CD4-positive, alpha-beta T cell treated with Interleukin-17A for 1 hour (primary cell): ENCODE data around the gene CDK19.

Experiments used
- DNase-seq: peaks from one replicate; pipeline ENCODE4 v3.0.0-alpha.2; 2020

CDK19 gene

DNA sequence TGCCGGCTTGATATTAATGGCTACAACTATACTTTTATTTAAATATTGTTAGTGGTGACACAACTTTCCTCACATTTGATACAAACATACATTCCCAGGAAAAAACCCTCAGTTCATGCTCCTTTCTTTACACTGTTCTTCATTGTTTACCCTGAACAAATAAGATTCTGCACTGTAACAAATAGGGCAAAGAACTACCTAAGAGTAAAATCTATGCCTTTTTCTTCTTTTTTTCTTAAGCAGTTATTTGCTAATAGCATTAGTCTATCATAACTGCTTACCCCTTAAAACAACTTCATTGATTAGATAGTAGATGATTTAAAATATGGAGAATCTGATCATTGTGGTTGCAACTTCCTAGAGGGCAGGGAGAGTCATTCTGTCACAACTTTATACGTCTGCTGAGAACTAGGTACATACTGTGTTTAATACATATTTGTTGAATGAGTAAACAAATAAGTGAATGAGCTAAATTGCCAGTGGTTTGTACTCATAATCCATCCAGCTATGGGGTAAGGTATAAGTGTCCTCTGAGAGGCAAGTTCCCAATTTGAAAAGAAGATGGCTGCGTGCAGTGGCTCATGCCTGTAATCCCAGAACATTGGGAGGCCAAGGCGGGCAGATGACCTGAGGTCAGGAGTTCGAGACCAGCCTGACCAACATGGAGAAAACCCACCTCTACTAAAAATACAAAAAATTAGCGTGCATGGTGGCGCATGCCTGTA lies 161.0 kb downstream of the CDK19 start:
- DNase-seq, result no peak

DNA sequence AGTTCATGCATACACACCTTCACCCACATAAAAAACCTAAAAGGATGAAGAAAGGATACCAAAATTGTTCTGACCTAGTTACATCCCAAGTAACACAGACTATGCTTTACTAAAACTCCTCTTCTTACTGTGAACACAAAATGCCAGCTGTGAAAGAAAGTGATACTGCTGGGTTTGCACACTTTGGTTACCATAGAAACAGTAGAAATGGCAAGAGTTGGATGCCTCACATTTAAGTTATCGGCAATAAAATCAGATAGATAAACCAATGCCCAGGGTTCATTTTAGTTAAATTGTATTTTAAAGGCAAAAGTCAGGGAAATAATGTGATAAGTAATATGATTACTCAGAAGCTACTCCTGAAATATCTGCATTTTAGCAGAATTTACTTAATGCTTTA lies 161.9 kb downstream of the CDK19 start:
- DNase-seq, result no peak

DNA sequence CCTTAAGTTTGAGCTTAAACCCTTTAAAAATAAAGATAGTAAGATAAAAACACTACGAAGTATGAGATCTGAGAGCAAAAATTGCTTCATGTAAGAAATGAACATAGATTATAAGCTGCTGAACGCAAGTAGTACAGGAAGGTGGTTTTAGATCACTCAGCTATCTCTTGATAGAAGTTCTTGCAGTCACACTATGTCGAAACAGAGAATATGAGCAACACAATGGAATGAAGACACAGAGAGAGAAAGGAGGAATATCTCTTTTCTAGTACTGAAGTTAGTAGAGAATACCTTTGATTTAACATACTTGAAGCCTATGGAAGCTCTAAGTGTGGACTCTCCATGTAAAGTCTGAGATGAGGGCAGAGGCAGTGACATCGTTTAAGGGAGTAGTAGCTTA lies 162.7 kb downstream of the CDK19 start:
- no peak for DNase-seq

DNA sequence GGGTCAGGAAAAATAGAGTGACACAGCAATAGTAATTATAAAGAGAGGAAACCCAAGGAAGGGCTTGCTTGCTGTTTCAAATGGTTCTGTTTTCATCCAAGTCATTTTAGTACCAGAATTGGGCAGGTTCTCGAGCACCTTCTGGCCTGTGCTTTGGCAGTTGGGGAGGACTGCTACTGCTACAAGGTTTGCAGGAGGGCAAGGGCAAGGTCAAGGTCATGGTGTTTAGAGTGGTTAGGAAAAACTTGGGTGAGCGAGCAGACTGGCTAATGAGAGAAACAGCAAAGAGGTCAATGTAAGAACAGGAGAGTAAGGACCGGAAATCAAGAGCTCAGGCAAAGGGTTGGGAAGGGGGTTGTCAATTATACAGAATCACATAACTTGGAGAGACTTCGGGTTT lies 164.5 kb downstream of the CDK19 start:
- DNase-seq, result no peak

DNA sequence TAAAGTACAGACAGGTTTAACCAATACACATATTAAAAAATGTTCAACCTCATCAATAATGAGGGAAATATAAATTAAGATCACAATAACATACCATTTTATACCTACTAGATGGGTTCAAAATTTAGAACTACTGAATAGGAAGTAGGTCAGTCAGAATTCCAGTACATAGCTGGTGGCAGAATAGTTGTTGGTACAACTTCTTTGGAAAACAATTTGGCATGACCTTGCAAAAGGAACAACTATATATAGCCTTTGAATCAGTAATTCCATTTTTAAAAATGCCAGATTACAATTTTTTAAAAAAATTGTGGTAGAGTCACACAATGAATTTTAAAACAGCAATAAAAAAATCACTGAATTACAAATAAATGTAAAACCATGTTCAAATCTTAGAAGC lies 165.6 kb downstream of the CDK19 start:
- no peak for DNase-seq

DNA sequence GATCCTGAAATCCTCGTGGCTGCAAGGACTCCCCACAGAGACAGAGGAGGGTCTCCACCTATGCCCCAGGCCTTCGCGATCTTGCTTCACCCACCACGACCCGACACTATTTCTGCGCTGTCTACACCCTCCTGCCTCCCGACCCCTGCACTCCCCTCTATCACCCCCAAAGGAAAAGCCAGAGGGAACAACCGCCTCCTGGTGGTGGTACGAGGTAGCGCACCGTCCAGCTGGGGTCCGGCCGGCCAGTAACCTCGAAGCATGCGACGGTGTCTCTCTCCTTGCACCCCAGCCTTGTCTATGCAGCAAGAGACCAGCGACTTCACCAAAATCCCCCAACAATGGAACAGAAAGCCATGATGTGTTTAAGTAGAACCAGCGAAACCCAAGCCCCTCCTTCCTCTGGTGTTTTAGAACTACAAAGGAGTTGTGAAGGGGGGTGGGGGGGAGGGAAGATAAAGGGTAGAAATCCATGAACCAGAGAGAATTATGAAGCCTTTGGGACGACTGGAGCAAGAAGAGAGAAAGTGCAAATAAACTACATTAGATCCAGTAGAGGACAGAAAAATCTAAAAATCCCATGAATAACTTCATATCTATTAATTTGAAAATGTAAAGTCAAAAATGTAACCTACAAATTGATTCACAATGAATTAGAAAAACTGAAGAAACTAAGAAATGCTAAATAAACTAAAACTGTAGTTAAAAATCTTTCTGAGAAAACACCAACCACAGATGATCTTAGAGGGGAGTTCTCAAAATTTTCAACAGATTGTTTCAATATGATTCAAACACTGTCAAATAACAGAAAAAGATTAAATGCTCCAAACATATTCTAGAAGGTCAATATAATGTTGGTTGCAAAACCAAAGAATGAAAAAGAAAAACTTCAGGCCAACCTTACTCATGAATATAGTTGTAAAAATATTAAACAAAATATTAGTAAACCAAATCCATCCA lies 168.0 kb downstream of the CDK19 start:
- no peak for DNase-seq

DNA sequence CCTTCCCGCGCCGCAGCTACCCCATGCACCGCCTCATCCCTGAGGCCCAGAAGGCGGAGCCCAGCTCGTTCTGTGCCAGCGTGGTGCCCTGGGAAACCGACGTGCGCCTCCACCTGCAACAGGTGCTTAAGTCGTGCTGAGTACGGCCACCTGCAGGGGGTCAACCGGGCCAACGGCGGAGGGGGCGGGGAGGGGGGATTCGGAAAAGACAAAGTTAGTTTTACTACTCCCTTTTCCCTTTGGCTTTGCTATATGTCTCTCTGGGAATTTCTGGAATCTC lies 168.9 kb downstream of the CDK19 start:
- DNase-seq, result no peak

DNA sequence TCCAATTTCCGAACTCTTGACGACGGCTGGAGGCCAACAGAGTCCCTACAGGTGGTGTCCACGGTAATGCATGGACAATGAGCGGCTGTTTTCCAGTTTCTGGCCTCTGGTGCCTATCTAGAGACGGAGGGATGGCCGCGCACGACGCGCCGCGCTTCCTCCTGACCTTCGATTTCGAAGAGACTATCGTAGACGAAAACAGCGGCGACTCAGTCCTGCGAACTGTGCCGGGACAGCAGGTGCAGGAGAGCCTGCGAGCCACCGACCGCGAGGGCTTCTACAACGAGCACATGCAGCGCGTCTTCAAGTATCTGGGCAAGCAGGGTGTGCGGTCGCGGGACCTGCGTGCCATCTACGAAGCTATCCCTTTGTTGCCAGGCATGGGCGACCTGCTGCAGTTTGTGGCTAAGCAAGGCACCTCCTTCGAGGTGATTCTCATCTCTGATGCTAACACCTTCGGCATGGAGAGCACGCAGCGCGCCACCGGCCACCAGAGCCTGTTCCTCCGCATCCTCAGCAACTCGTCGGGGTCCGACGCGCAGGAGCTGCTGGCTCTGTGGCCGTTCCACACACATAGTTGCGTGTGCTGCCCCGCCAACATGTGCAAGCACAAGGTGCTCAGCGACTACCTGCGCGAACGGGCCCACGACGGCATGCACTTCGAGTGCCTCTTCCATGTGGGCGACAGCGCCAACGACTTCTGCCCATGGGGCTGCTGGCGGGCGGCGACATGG lies 169.4 kb downstream of the CDK19 start:
- no peak for DNase-seq

DNA sequence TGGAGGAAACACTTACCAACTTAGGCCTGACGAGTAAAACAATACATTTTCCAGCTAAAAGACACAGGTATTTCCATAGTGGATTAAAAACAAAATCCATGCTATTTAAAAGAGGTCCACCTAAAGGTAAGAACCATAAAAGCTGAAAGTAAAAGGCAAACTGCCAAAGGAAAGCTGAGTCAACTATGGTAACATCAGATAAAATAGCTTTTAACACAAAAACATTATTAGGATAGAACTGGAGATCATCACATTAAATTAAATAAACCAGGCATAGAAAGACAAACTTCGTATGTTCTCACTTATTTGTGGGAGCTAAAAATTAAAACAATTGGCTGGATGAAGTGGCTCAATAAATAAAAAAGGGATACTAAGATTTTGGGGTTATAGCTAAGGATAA lies 172.1 kb downstream of the CDK19 start:
- DNase-seq, result no peak

DNA sequence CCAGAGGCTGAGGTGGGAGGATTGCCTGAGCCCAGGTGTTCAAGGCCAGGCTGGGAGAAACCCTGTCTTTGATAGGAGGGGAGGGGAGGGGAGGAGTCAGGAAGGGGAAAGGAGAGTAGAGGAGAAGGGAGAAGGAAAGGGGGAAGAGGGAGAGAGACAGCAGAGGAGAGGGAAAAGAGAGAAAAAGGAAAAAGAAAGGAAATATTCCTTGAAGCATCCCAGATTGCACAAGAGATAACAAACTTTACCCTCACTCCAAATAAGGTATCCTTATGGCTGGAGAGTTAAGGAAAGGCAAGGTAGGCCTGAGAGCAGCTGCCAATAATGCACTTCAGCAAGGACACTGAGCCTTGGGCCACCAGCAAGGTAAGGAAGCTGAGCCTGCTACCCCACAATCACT lies 172.6 kb downstream of the CDK19 start:
- DNase-seq, result no peak

DNA sequence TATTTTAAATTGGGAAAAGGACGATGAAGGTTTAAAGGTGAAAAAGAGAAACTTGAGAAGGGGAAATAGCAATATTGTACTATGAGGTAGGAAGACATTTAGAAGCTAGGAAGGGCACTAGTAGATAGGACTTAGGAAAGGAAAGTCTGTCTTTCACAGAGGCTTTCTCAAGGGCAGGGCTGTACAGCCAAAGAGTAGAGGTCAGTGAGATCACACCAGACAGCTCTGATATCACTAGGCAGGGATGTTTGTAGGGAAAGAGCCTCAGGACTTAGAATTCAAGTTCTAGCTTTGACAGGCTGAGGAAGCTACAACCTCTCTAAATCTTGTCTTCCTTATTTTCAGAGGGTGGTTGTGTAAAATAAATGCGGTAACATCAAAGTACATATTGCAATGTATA lies 178.5 kb downstream of the CDK19 start:
- DNase-seq, result no peak

DNA sequence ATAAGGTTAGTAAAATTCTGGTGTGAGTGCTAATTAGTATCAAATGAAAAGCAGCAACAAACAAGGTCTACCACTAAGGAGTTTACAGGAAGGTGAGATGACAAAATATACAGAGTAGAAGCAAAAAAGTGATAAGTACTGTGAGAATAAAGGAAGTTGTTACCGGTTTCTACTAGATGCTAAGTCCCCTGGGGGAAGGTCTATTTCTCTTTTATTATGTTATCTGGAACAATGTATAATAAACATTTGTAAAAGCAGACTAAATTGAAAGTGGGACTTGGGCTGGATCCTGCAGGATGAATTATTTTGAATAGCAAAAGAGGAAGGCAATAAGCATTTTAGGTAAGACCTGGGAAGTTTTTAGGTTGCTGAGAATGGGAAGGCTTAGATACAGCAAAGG lies 180.2 kb downstream of the CDK19 start:
- DNase-seq, result no peak

DNA sequence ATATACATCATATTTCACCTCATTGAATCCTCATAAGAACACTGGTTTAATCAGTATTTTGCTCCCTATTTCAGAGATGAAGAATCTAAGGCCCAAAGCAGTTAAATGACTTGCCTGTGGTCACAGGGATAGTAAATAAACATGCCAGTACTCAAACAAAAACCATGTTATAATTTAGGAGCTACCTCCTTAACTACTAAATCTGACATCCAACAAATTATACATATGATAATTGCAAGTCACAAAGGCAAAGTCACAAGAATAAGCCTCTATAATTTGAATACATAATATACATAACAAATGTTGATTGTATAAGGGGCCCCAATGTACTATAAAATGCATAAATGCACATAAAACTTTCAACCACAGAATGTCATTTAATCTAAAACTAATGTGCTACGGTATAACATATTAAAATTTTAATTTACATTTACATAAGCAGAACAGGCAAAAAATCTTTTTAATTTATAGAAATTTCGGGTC lies 181.5 kb downstream of the CDK19 start:
- no peak for DNase-seq

DNA sequence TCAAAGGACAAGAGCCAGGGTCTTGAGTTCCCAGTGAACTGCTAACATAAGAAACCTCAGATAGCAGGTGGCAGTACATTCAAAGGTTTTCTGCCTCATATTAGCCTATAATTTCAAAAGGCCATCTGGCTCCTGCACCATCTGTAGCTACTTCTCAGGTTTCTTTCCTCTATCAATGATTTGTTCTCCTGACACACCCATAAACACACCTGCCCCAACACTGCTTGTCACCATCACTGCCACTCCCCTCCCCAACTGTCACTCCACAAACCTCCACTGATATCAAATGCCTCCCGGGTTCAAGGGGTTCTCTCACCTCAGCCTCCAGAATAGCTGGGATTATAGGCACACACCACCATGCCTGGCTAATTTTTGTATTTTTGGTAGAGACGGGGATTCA lies 186.1 kb downstream of the CDK19 start:
- DNase-seq, result no peak

DNA sequence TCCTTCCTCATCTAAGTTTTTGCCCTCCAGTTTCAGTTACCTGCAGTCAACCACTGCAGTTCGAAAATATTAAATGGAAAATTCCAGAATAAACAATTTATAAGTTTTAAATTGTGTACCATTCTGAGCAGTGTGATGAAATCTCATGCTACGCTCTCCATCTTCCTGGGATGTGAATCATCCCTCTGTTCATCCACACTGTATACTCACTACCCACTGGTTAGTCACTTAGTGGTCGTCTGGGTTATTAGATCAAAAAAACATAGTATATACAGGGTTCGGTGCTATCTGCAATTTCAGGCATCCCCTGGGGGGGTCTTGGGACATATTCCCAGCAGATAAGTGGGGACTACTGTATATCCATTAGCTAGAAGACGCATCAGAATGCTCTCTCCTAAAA lies 186.9 kb downstream of the CDK19 start:
- no peak for DNase-seq

DNA sequence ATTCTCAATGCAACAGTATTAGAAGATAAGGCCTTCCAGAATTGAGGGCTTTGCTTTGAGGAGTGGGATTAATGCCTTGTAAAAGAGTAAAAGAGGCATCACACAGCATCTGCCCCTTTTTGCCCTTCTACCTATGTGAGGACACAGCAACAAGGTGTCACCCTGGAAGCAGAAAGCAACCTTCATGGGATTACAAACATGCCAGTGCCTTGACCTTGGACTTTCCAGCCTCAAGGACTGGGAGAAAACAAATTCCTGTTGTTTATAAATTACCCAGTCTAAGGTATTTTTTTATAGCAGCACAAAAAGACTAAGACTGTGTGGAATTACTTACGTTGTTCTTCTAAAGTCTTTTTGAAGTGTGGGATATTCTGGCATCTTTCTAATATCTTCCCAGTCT lies 188.8 kb downstream of the CDK19 start:
- DNase-seq, result no peak

DNA sequence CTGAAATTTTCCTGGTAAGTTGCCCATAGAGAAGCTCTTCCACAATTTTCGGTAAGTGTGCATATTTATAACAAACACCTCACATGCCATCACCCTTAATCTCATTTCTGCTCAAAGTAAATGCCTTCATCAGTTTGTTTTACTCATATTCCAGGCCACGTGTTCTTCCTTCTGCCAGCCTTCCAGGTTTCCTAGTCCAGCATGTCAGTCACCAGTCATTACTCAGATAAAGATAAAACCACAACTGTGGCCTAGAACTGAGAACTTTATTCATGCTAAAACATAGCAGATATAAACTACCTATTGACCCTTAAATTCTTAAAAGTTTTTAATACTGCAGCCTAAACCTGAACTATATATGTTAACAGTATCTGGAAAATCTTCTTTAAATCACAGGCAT lies 189.4 kb downstream of the CDK19 start:
- no peak for DNase-seq

DNA sequence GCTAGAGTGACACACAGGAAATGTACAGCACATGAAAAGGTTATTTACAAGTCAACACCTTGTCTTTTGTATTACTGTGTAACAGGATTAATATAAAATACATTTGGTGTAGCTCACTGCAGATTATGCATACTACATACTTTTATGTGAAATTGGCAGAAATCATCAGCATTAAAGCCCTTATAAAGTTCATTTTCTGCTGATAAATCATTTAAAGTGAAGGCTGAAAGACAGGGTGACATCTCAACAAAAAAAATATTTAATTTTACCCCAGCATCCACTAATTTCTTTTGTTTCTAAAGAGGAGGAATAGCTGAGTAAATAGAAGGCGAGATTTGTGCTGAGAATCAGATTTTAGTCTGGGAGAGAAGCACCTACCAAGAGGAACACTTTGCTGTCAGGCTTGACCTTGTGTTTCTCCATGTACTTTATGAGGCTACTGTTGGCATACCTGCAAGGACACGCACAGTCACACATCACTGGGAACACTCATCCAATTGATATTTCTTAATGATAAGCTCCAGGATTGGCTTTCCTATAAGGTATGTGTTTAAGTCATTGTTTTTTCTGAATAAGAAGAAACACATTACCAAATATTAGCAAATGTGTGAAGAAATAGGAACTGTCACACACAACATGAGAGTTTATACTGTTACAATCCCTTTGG lies 192.2 kb downstream of the CDK19 start:
- no peak for DNase-seq

DNA sequence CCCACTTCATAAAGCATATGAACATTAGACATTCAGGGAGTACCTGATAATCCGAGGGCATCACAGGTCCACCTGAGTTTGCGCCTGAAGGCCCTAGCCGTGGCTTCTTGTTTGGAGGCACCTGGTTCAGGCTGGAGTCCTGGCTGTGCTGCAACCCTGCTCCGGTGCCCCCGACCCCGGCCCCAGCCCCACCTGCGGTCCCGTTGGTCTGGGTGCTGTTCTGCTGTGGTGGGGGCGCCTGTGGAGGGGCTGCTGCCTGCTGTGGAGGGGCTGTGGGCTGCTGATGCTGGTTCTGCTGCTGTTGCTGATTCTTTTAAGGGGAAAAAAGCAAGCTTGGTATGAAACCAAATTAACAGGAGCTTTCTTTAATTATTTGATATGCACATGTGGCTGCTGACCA lies 194.2 kb downstream of the CDK19 start:
- no peak for DNase-seq

DNA sequence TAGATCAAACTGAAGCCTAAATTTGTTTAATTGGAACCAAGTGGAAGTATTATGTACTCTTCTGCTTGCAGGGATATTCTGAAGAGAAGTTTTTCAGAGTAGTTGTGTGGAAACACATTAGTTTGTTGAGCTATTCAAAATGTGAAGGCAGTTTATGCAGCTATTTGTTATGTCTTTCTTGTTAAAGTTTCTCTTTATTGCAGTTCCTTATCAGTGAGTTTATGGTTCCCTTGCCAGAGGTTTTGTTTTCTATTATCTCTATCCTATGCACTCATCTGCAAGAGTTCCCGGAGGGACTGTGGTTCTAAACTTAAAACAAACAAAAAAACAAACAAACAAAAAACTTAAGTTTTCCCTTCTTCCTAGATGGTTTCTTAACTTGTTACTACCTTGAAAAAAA lies 195.2 kb downstream of the CDK19 start:
- DNase-seq, result no peak

DNA sequence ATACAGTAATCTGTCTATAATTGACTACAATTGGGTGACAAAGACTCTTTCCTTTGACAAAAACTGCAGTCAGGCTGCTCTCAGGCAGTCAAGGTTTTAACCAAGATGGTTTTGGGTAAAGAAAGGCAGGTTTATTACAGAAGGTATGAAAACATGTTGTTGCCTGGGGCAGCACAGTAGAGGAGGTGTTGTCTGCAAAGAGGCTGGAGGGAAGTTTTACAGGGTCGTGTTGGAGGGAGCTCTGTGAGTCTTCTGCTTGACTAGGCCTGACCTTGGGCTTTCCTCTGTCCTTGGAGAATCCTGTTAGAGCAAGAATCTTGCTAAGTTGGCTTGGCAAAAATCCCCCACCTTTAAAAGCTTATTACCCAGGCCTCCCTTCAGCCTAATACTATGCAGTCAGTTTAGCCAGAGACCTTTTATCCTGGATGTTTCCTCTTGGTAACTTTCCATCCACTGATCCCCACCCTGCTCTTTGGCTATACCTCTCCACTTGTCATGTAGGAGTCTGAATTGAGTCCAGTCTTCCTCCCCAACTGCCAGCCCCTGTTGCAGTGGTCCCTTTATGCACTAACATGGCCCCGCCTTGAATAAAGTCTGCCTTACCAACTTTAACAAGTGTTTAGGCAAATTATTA lies 195.9 kb downstream of the CDK19 start:
- no peak for DNase-seq

DNA sequence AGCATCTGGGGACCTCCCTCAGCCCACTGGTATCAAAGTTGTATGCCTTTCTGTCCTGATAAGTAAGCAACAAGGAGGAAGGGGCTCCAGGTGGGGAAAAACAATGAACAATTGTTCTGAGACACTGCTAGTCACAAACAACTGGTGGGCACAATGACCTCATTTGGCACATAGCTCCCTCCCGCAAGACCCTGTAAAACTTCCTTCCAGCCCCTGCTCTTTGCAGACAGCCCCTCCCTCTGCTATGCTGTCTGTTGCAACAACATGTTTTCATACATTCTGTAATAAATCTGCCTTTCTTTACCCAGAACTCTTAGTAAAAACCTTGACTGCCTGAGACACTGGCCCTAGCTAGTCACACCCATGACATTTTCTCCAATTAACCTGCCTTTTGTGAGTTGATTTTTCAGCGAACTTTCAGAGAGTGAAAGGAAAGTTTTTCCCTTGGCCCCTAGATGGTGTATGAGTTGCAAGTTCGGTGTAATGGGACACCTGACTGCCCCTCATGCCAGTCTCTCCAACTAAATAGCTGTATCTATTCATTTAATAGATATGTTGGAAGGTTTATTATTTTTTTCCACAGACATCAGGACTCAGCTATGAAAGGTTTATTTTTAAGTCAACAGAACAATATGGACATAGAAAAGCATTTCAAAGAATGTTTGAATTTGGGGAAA lies 196.5 kb downstream of the CDK19 start:
- DNase-seq, result no peak
